T-helper 1 cell treated with Interleukin-12 subunit alpha and Interleukin-12 subunit beta and Interleukin-4 antibody, amounts not matched to agents 30 ng/mL and 1 ng/mL, for 36 hours (primary cell): ENCODE data around the gene PCNP. TPM values are rescaled to one million over a fixed set of nuclear protein-coding genes. Genes with fewer than 3 reads are reported as not detected.
"Not testable (repeated sequence)": the region's sequence is repeated elsewhere in the genome, so short reads cannot be mapped to it uniquely, and the experiment has no call there.

ENCODE experiments used
- intact Hi-C: fragments of 100-400 bp; cut with micrococcal nuclease; formaldehyde crosslinking; loops from one replicate; pipeline ENCODE4 v1.15.1; 2024
- total RNA-seq: library from RNA; stranded (reverse); gene quantifications from 2 replicates; pipeline ENCODE4 v1.2.3, GENCODE V29; 2022

The PCNP gene, protein sequence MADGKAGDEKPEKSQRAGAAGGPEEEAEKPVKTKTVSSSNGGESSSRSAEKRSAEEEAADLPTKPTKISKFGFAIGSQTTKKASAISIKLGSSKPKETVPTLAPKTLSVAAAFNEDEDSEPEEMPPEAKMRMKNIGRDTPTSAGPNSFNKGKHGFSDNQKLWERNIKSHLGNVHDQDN
- total RNA-seq = 145 and 159 TPM in 2 replicates

DNA sequence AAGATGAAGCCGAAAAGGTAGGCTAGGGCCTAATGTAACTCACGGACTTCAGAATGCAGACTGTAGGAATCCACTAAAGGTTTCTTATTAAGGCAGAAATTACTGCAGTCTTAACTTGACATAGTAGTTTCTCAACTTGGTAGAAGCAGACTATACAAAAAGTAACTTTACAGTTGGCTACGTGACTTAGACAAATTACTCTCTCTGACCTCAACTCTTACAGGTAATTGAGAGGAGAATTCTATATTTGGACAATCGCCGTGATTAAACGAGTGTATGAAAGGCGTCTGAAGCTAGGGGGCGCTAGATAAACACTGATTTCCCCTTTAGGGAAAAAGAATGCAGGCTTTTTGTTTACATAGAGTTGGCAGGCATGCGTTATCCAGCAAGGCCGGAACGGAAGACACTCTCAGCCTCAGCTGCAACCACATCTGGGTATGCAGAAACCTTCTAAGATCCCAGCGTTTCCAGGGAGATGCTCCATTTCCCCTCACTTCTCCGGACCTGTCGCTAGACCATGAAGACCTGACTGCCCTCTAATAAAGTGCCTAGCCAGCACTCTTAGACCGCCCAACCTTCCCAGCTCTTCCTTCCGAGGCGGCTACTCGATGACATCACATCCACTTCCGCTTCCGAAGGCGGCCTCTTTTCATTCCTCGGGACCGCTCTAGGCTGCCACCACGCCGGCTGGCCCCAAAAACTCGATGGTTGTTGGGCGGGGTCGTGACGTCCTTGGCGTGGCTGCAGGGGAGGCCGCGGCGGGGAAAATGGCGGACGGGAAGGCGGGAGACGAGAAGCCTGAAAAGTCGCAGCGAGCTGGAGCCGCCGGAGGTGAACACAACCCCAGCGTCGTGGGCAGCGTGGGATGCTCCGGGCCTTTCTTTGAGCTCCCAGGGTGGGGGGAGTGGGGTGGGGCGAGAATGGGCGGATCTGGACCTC is at the start of gene PCNP:
TSS of gene PCNP (plus strand) at position 732 of the 939 bp plus-strand sequence. CDS start at position 768, 36 bp downstream.
- intact Hi-C loops = loop anchor here (1.0 to 5.0 kb wide), 18 partner anchors 12 to 1756 kb away; partner anchors contain the start of genes CEP97, CMSS1, LNP1 and NIT2

DNA sequence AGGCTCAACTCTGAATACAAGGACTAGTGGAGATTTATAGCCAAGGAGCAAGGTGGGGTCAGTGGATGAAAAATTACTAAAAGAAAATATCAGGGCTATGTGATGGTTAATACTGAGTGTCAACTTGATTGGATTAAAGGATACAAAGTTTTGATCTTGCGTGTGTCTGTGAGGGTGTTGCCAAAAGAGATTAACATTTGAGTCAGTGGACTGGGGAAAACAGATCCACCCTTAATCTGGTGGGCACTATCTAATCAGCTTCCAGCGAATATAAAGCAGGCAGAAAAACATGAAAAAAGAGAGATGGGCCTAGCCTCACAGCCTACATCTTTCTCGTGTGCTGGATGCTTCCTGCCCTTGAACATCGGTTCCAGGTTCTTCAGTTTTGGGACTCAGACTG is 46.5 kb upstream of the PCNP start:
- intact Hi-C loops = no loop called here

DNA sequence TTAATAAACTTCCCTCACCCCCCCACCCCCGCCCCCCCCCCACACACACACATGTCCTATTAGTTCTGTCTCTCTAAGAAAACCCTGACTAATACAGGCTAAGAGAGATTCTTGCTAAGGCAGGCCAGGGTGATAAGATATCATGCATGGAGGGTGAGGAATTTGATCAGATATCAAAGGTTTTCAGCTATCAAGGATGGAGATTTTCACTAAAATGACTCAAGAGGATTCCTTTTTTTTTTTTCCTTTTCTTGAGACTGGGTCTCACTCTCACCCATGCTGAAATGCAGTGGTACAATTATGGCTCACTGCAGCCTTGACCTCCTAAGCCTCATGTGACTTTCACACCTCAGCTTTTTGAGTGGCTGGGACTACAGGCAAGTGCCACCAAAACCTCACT is 46.1 kb upstream of the PCNP start:
- intact Hi-C loops = no loop called here

DNA sequence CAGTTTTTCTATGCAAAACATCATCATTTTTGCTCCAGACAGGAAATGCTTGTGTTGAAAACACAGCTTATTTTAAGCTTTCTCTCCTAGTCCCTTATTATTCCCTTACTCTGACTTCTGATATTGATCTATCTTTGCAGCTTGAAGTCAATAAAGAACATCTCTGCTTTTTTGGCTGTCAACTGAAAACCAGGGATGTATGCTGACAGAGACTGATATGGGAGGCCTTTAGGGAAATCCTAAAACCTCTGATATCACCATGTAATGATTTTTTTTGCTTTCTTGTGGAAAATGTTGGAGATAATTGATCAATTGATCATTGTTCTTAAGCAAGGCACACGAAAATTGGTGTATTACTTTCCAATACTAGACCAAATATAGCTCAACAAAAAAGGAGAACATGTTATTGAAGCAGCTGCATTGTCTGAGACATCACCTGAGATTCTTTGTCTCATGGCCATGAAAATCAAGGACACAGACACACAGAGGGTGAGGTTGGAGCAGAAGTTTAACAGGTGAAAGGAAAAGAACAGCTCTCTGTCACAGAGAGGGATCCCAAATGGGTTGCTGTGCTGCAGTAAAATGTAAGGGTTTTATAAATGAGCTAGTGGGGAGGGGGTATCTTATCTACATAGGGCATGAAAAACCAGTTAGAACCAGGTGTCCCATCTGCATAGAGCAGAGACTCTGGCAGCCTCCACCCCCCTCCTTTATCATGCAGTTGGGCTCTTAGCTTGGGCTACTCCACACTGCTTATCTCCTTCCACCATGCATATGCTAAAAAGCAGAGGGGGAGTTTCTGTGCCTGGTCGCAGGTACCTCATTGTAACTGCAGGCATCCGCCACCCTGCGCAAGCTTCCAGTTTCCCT is 43.9 kb upstream of the PCNP start:
- intact Hi-C loops = no loop called here

DNA sequence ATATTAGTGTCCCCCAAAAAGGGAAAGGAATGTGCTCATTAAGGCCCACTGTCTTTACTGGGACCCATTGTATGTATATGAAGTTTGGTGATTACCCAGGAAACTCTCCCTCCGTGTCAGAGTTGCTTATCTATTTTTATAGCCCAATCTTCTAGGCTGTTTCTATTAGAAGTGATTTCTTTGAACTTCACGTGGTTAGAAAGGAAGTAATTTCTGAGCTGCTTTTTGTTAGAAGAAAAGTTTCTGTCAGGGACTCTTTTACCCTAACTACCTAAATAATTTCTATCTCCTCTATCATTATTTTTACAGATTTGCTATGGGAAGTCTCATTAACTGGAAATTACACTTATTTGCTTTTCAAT is 43.3 kb upstream of the PCNP start:
- intact Hi-C loops = loop anchor here (1.0 kb wide), 1 partner anchor 12 kb away; no protein-coding TSS in a partner anchor

DNA sequence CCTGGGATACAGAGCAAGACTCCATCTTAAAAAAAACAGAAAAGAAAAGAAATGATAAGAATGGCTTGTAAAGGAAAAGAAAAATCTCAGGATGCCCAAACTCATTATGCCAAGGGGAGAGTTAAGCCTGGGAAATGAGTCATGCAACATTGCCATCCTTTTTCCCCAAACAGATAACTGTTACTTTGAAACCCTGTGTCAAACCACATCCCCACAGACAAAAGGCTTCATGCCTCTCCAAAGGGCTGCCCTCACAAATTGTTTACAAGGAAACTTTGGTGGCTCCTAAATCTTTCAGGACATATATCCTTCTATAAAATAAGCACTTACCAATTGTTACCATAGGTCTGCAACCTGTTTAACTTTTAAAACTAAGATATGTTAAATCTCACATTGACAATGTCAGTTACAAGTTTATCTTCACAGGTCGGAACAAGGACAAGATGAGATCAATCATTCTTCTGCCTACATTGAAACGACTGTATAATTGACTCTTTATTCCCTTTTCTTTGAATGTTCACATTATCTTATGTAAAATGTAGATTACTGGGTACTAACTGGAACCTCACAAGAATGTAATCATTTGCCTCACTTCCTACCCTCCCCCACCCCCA is 42.4 kb upstream of the PCNP start:
- intact Hi-C loops = loop anchor here (1.0 kb wide), 1 partner anchor 13 kb away; no protein-coding TSS in a partner anchor

DNA sequence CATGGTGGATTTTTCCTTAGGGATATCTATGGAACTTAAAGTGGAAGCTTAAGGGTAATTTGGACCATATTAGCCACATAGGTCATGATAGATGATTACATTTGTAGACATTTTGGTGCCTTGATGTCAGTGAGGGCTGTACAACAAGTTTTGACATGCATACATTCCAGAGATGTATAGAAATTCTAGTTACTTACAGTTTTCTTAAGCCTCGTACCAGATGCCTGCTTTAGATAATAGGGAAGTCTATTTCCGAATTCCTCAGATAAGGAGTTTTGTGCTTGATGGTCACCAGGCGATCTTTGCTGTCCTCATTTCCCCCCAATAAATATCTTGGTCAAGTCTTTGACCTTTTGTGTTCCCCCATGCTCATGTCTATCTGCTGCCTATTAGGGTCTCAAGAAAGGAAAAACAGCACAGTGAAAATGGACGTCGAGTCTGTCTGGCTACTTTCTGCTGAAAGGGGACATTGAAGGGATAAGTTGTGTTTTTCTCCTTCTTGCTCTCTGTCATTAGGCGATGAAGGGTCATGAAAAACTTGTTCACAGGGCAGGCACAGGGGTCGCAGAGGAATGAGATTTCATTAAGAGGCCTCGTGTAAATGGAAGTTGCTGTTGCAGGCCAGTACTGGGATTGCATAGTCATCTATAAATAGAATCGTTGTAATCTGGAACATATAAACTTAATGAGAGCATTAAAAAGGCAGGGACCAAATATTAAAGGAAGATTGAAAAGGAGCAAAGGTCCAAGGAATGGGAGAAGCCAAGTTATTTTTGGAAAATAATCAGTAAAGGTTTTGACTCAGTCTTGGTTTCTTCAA is 41.0 kb upstream of the PCNP start:
- intact Hi-C loops = no loop called here

DNA sequence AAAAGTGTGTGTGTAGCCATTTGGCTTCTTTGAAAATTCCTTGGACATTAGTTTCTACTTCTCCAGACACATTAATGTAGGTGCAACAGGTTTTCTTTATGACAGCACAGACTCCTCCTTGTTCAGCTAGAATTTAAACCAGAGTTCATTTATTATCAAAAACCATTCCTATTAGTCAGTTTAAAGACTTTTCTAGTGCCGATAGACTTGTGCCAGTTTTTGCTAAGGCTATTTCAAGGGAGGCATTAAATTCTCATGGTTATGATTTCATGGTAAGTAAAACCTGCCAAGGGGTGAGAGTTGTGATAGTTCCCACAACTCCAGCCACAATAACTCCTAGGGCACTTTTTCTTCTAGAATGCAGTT is 40.4 kb upstream of the PCNP start:
- intact Hi-C loops = no loop called here

DNA sequence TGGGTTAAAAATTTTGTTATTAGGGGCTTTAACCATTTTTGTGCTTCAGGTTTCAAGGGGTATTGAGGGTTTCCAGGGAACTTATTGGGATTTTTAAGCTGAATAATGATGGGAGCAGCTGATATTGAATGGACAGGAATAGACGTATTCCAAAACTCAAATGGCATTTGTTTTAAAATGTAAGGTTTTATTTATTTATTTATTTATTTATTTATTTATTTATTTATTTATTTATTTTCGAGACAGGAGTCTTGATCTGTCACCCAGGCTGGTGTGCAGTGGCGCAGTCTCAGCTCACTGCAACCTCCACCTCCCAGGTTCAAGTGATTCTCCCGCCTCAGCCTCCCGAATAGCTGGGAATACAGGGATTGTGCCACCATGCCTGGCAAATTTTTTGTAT is 38.8 kb upstream of the PCNP start:
- intact Hi-C loops = no loop called here

DNA sequence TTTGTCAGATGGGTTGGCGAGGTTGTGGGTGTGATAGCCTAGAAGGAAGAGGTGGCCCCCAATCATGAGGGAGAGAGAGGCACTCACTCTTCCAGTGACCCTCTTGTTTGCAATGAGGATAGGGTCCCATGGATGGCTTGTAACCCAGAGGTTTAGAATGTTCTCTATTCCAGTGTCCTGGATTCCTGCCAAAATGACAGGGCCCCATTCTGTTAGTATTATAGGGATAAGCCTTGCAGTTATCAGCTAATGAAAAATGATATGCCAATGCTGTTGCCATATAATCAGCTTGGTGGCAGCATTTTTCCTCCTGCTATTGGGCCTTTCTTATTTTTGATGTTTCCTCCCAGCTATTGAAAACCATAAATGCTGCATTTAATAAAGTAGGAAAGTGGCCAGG is 37.7 kb upstream of the PCNP start:
- intact Hi-C loops = no loop called here

DNA sequence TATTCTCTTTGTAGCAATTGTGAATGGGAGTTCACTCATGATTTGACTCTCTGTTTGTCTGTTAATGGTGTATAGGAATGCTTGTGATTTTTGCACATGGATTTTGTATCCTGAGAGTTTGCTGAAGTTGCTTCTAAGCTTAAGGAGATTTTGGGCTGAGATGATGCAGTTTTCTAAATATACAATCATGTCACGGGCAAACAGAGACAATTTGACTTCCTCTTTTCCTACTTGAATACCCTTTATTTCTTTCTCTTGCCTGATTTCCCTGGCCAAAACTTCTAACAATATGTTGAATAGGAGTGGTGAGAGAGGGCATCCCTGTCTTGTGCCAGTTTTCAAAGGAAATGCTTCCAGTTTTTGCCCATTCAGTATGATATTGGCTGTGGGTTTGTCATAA is 37.0 kb upstream of the PCNP start:
- intact Hi-C loops = not testable (repeated sequence)

DNA sequence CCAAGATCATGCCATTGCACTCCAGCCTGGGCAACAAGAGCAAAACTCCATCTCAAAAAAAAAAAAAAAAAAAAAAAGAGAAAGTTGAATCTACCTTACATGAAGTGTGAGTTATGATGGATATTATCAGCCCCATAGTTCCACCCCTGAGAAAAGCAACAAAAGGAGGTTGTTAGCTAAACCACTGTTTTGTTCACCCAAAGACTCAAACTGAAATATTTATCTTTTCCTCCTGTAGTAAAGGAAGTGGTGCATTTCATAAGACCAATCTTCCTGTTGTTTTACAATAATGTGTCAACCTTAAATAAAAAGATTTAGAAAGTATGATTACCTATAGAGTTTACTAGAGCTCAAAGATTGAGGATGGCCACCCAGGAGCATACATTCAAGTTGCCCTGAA is 31.0 kb upstream of the PCNP start:
- intact Hi-C loops = loop anchor here (1.0 kb wide), 3 partner anchors 18 to 30 kb away; partner anchors contain the start of gene TRMT10C

DNA sequence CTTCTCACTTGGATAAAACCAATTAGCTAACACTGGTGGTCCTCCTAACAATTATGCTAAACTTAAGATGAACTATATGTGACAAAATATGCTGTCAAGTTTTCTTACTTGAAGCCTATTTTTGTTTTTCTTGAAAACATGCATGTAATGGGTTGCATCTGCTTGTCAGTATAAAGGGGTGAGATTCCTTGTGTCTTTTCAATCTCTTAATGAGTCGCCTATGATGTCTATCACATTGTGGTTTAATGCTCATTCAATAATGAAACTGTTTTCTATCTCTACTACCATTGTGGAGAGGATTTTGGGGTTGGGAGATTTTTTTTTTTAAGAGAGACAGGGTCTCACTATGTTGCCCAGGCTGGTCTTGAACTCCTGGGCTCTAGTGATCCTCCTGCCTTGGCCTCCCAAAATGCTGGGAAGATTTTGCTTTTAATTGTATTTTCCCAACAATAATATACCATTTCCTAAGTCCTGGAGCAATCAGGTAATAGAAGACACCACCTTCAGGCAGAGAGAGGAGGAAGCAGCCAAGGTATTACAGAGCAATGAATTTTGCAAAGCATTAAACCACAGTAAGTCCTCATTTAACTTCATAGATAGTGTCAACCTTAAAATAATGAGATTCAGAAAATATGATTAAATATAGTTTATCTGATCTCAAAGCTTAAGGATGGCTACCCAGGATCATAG is 29.7 kb upstream of the PCNP start:
- intact Hi-C loops = no loop called here

DNA sequence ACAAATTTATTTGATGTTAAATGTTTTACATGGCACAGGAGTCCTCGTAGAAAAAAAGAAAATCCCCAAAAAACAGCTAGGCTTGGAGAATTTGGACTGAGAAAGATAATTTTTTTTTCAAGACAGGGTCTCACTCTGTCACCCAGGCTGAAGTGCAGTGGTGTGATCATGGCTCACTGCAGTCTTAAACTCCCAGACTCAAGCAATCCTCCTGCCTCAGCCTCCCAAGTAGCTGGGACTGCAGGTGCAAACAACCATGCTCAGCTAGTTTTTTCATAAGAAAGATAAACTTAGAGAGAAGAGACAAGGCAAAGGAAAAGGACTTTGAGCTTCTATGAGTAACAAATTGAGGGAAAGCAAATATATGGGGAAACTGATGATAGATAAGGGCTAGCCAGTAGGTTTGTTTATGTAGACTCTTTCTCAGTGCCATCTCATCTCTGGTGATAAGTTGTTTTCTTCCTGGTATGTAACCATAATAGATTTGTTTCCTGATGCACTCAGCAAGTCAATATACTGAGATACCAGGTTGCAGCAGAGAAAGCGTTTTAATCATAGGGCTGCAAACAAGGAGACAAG is 25.4 kb upstream of the PCNP start:
- intact Hi-C loops = no loop called here

DNA sequence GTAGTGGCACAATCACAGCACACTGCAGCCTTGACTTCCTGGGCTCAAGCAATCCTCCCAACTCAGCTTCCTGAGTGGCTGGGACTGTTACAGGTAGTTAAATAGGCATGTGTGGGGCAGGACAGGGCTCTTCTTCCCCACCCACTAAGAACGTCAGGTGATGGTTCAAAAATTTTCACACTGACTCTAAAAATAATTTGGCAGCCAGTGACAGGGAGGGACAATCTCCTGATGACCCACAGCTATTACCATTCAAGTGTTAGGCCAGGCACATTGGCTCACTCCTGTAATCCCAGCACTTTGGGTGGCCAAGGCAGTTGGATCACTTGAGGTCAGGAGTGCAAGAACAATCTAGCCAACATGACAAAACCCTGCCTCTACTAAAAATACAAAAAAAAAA is 24.5 kb upstream of the PCNP start:
- intact Hi-C loops = no loop called here

DNA sequence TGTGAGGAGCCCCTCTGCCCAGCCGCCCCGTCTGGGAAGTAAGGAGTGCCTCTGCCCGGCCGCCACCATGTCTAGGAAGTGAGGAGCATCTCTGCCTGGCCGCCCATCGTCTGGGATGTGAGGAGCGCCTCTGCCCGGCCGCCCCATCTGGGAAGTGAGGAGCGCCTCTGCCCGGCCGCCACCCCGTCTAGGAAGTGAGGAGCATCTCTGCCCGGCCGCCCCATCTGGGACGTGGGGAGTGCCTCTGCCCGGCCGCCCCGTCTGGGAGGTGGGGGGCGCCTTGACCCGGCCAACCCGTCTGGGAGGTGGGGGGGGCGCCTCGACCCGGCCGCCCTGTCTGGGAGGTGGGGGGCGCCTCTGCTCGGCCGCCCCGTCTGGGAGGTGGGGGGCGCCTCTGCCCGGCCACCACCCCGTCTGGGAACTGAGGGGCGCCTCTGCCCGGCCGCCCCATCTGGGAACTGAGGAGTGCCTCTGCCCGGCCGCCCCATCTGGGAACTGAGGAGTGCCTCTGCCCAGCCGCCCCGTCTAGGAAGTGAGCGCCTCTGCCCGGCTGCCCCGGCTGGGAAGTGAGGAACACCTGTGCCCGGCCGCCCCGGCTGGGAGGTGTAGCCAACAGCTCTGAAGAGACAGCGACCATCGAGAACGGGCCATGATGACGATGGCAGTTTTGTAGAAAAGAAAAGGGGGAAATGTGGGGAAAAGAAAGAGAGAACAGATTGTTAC is 22.5 kb upstream of the PCNP start:
- intact Hi-C loops = not testable (repeated sequence)

DNA sequence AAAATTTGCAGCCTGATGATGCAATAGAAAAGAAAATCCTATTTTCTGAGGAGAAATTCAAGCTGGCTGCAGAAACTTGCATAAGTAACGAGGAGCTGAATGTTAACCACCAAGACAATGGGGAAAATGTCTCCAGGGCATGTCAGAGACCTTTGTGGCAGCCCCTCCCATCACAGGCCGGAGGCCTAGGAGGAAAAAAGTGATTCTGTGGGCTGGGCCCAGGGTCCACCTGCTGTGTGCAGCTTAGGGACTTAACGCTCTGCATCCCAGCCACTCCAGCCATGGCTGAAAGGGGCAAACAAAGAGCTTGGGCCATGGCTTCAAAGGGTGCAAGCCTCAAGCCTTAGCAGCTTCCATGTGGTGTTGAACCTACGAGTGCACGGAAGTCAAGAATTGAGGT is 20.6 kb upstream of the PCNP start:
- intact Hi-C loops = not testable (repeated sequence)

DNA sequence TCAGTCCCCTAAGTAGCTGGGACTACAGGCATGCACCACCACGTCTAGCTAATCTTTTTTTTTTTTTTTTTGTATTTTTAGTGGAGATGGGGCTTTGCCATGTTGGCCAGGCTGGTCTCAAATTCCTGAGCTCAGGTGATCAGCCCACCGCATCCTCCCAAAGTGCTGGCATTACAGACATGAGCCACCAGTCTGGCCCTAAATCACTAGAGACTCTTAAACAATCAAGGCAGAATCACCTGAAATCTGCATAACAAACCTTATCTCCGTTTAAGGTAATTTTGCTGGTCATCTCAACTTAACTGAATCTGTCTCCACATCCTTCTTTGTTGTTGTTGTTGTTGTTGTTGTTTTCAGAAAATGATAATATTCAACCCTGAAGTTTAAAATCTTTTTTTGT is 17.9 kb upstream of the PCNP start:
- intact Hi-C loops = no loop called here
